Activated CD8-positive, alpha-beta T cell treated with anti-CD3 and anti-CD28 coated beads for 36 hours (primary cell): ENCODE data around the gene SLC1A7. TPM values are rescaled to one million over a fixed set of nuclear protein-coding genes. Genes with fewer than 3 reads are reported as not detected.
A peak's percentile ranks its signal among the peaks of the same experiment; 100 is the strongest.

Source experiments
- ATAC-seq: fragments of 200-7000 bp; cut with Tn5 transposase; one replicate; pipeline ENCODE4 v1.10.0; 2021; ENCODE audit warnings: mild to moderate bottlenecking, moderate library complexity
- CTCF ChIA-PET: fragments of 350-600 bp; sonication (Branson Sonifier 250); formaldehyde crosslinking; loops from one replicate; lab custom pipeline; 2021; ENCODE audit warnings: antibody characterized with exemption; lab: Charles Lee
- POLR2A ChIA-PET: fragments of 350-600 bp; sonication (Branson Sonifier 250); formaldehyde crosslinking; loops from one replicate; lab custom pipeline; 2021; ENCODE audit warnings: antibody characterized with exemption; lab: Charles Lee
- DNase-seq: peaks from one replicate; pipeline ENCODE4 v3.0.0-alpha.2; 2020
- H3K27ac Mint-ChIP-seq: one replicate; pipeline ENCODE4 v1.8.0; 2021; ENCODE audit warnings: mild to moderate bottlenecking, mixed read lengths
- H3K27me3 Mint-ChIP-seq: one replicate; pipeline ENCODE4 v1.8.0; 2021; ENCODE audit warnings: mixed read lengths
- H3K36me3 Mint-ChIP-seq: one replicate; pipeline ENCODE4 v1.8.0; 2021; ENCODE audit warnings: low read depth, mixed read lengths
- H3K4me1 Mint-ChIP-seq: one replicate; pipeline ENCODE4 v1.8.0; 2021; ENCODE audit warnings: low read depth, mixed read lengths
- H3K4me3 Mint-ChIP-seq: one replicate; pipeline ENCODE4 v1.8.0; 2021; ENCODE audit warnings: mild to moderate bottlenecking, moderate library complexity, mixed read lengths
- H3K9me3 Mint-ChIP-seq: one replicate; pipeline ENCODE4 v1.8.0; 2021; ENCODE audit warnings: mixed read lengths
- CTCF ChIP-seq: fragments of 200-600 bp; IDR thresholded peaks from one replicate; pipeline ENCODE4 v1.8.0; 2022; ENCODE audit warnings: antibody characterized with exemption, mild to moderate bottlenecking
- intact Hi-C: fragments of 100-400 bp; cut with micrococcal nuclease; formaldehyde crosslinking; loops from one replicate; pipeline ENCODE4 v1.10.0; 2022
- total RNA-seq, 2 experiments: library from RNA; stranded (reverse); gene quantifications; one replicate each; pipeline ENCODE4 v1.2.3, GENCODE V29; 2021

Gene SLC1A7
- total RNA-seq, 2 experiments from 2014 or later: not detected

GRCh38 chr1:53172426-53173128 is 30.1 kb upstream of the SLC1A7 start:
- H3K4me3 Mint-ChIP-seq: no peak overlapping the region
- no peak for TF ChIP-seq CTCF
- POLR2A ChIA-PET: no interaction called here
- no peak overlapping the region for H3K27ac Mint-ChIP-seq
- H3K36me3 Mint-ChIP-seq: no peaks in the 10 kb centered on the region
- H3K4me1 Mint-ChIP-seq: no peaks in the 10 kb centered on the region
- no peaks in the 10 kb centered on the region for H3K9me3 Mint-ChIP-seq
- H3K27me3 Mint-ChIP-seq: peaks cover 7% of the 10 kb centered on the region
- DNase-seq: peak; percentile 11
- CTCF ChIA-PET: interaction anchor here (0.9 kb wide), 1 partner anchor 10 kb away, joined by 3 read pairs; no protein-coding TSS in a partner anchor
- ATAC-seq: peak; percentile 79
- intact Hi-C loops: no loop called here

GRCh38 chr1:53166912-53167311 is 24.5 kb upstream of the SLC1A7 start:
- intact Hi-C loops: no loop called here
- DNase-seq (no peak), ATAC-seq (no peak)
- Mint-ChIP-seq H3K9me3 (no peaks in the 10 kb centered on the region), H3K27me3 (peaks cover 4% of the 10 kb centered on the region), H3K36me3 (no peaks in the 10 kb centered on the region), H3K4me1 (no peaks in the 10 kb centered on the region), H3K4me3 (no peak overlapping the region), H3K27ac (no peak overlapping the region)
- no peak for TF ChIP-seq CTCF
- POLR2A ChIA-PET: no interaction called here
- CTCF ChIA-PET: interaction anchor here (0.7 to 2.9 kb wide), 2 partner anchors 15 to 123 kb away, joined by 3 to 13 read pairs; no protein-coding TSS in a partner anchor

GRCh38 chr1:53166366-53166765 is 23.9 kb upstream of the SLC1A7 start:
- no peak overlapping the region for H3K4me3 Mint-ChIP-seq
- intact Hi-C loops: no loop called here
- no peaks in the 10 kb centered on the region for H3K4me1 Mint-ChIP-seq
- no peaks in the 10 kb centered on the region for H3K9me3 Mint-ChIP-seq
- DNase-seq: no peak
- H3K36me3 Mint-ChIP-seq: no peaks in the 10 kb centered on the region
- ChIA-PET POLR2A (no interaction called here), CTCF (interaction anchor here (2.9 kb wide), 1 partner anchor 15 kb away, joined by 13 read pairs; no protein-coding TSS in a partner anchor)
- no peak overlapping the region for H3K27ac Mint-ChIP-seq
- H3K27me3 Mint-ChIP-seq: peaks cover 4% of the 10 kb centered on the region
- no peak for ATAC-seq
- no peak for TF ChIP-seq CTCF

GRCh38 chr1:53165408-53165961 is 23.0 kb upstream of the SLC1A7 start:
- Mint-ChIP-seq H3K27me3 (peaks cover 4% of the 10 kb centered on the region), H3K36me3 (no peaks in the 10 kb centered on the region), H3K27ac (no peak overlapping the region), H3K4me3 (no peak overlapping the region), H3K9me3 (no peaks in the 10 kb centered on the region), H3K4me1 (no peaks in the 10 kb centered on the region)
- DNase-seq (no peak), ATAC-seq (no peak)
- POLR2A ChIA-PET: interaction anchor here (0.6 kb wide), 1 partner anchor 127 kb away, joined by 3 read pairs; no protein-coding TSS in a partner anchor
- no peak for TF ChIP-seq CTCF
- CTCF ChIA-PET: interaction anchor here (2.9 kb wide), 1 partner anchor 16 kb away, joined by 13 read pairs; no protein-coding TSS in a partner anchor
- intact Hi-C loops: no loop called here

- ATAC-seq (no peak), DNase-seq (no peak)
- ChIA-PET POLR2A (no interaction called here), CTCF (interaction anchor here (1.4 kb wide), 1 partner anchor 24 kb away, joined by 4 read pairs; no protein-coding TSS in a partner anchor)
- Mint-ChIP-seq H3K4me3 (no peak overlapping the region), H3K4me1 (no peaks in the 10 kb centered on the region), H3K27me3 (peaks cover 4% of the 10 kb centered on the region), H3K27ac (no peak overlapping the region), H3K36me3 (no peaks in the 10 kb centered on the region), H3K9me3 (no peaks in the 10 kb centered on the region)
- TF ChIP-seq CTCF: no peak
- intact Hi-C loops: no loop called here
Observed at GRCh38 chr1:53163291-53163768, 20.9 kb upstream of the SLC1A7 start.
